ENCODE results near the gene REXO1. TPM values are rescaled to one million over a fixed set of nuclear protein-coding genes. Genes with fewer than 3 reads are reported as not detected.

Gene REXO1
- total RNA-seq, 1 experiment from 2014 or later: 25.8 TPM

DNA sequence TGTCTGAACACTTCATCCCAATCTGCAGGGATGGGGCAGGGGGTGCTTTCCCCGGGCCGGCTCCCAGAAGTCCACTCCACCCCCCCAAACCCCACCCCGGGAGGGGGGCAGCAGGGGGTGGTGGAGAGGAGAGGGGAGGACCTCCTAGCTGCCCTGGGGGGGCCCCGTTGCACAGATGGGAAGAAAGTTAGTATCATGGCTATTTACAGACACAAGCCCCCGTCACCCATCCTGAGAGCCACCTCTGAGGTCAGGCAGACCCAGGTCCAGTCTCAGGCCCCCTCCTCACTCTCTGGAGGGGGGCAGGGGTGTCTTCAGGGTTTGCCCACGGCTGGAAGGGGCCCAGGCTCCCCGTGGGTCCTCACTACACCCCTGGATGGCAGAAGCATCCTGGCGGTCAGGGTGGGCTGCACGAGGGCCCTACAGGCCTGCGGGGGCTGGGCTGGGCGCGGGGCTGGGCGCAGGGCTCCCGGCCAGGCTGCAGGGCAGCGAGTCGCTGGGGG, 5.8 kb upstream of the REXO1 start:
- no peaks in the 10 kb centered on the region for H3K9me2 ChIP-seq (ENCODE audit: insufficient read depth)
- no peak overlapping the region for H3K4me3 ChIP-seq
- H3K27me3 ChIP-seq (ENCODE audit: insufficient read depth, low read depth): no peaks in the 10 kb centered on the region
- no peak overlapping the region for H2AFZ ChIP-seq
- intact Hi-C loops (cut with micrococcal nuclease; ENCODE audit: unreplicated experiment): no loop called here
- peaks cover 11% of the 10 kb centered on the region; the same call in 1 of the 2 replicates for H3K4me1 ChIP-seq (replicated peaks; ENCODE audit: insufficient read depth)
- BruUV-seq (replicated peaks): TSS peak; percentile 22
- peaks cover 51% of the 10 kb centered on the region for H3K79me2 ChIP-seq (ENCODE audit: low read depth)
- ChIA-PET CTCF (no interaction called here), POLR2A (ENCODE audit: unreplicated experiment) (interaction anchor here (0.5 kb wide), 1 partner anchor 363 kb away, joined by 8 read pairs; the partner anchor contains the start of gene REEP6)
- no peaks in the 10 kb centered on the region for H3K36me3 ChIP-seq (ENCODE audit: low read depth)
- no peaks in the 10 kb centered on the region for H3K9me3 ChIP-seq (ENCODE audit: insufficient read depth, low read depth)
- no peak for TF ChIP-seq EZH2 (IDR thresholded peaks at IDR 0.05; ENCODE audit: low read depth)
- no peak for TF ChIP-seq CTCF (conservative IDR thresholded peaks at IDR 0.05)
- H3K27ac ChIP-seq: no peak overlapping the region
- peaks cover 32% of the 10 kb centered on the region for H4K20me1 ChIP-seq (ENCODE audit: insufficient read depth)
- H3F3A ChIP-seq (ENCODE audit: insufficient read depth, low read depth): peaks cover 19% of the 10 kb centered on the region; the same call in 1 of the 2 replicates
- no peak for DNase-seq
- no peak overlapping the region for H3K4me2 ChIP-seq

DNA sequence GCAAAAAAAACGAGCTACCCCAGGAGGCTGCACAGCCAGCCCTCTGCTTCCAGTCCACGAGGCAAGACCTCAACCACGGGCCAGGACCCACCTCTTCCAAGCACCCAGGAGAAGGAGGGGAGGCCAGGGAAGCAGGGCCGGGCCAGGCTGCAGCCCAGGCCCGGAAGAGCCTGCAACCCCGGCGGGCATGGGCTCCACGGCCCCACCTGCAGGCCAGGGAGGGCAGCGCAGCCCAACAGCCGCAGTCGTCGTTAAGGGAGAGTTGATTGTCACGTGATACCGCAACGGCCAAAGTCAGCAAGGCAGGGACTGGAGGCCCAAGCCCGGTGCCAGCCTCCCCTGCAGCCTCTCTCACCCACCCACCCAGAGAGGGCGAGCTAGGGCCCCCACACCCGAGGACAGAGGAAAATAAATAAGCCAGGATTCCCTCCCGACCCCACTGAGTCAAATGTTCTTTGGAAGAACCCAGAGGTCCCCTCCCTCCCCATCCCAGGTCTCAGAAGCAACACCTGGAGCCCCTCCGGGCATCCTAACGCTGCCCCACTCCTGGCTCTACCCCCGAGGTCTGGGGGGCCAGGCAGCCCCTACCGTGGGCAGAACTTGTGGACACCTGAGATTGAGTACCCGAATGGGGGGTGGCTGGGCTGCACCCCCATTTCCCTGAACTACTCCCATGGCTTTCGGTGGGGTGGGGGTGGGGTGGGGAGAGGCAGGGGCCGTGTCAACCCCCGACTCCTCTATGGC, 5.2 kb upstream of the REXO1 start:
- Histone ChIP-seq H3K4me2 (no peak overlapping the region), H3K9me3 (ENCODE audit: insufficient read depth, low read depth) (no peaks in the 10 kb centered on the region), H3K9me2 (ENCODE audit: insufficient read depth) (no peaks in the 10 kb centered on the region), H3K27me3 (ENCODE audit: insufficient read depth, low read depth) (no peaks in the 10 kb centered on the region), H3K4me1 (replicated peaks; ENCODE audit: insufficient read depth) (peaks cover 11% of the 10 kb centered on the region; the same call in 1 of the 2 replicates), H4K20me1 (ENCODE audit: insufficient read depth) (peaks cover 25% of the 10 kb centered on the region), H2AFZ (no peak overlapping the region), H3K79me2 (ENCODE audit: low read depth) (peaks cover 45% of the 10 kb centered on the region), H3F3A (ENCODE audit: insufficient read depth, low read depth) (peaks cover 22% of the 10 kb centered on the region; the same call in 1 of the 2 replicates), H3K36me3 (ENCODE audit: low read depth) (no peaks in the 10 kb centered on the region), H3K4me3 (no peak overlapping the region), H3K27ac (no peak overlapping the region)
- POLR2A ChIA-PET (ENCODE audit: unreplicated experiment): no interaction called here
- intact Hi-C loops (cut with micrococcal nuclease; ENCODE audit: unreplicated experiment): no loop called here
- peak; percentile 46 to 75 for DNase-seq
- CTCF ChIA-PET: interaction anchor here (0.6 kb wide), 1 partner anchor 183 kb away, joined by 3 read pairs; no protein-coding TSS in a partner anchor
- BruUV-seq (replicated peaks): no TSS peak
- TF ChIP-seq CTCF (conservative IDR thresholded peaks at IDR 0.05) (peak; percentile 79), EZH2 (IDR thresholded peaks at IDR 0.05; ENCODE audit: low read depth) (no peak)

DNA sequence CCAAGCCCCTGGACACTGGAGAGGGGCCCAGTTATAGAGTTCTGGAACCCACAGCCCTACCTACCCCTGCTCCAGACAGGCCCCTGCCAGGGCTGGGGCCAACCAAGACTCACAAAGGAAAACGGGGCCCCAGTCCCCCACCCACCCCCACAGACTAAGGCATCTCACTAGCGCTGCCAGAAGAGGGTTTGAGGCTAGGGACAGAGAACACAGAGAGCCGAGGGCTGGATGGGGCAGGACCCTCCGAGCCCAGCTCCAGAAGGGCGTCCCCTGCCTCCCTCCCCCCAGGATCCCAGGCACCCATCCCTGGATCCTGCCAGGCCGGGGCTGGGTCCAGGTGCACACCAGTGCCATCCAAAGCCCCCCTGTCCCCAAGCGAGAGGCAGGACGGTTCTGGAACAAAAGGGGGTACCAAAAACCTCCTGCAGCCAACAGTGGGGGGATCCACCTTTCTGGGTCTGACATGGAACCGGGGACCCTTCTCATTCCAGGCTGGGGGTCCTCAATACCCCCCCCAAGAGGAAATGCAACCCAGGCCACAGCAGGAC, 4.4 kb upstream of the REXO1 start:
- intact Hi-C loops (cut with micrococcal nuclease; ENCODE audit: unreplicated experiment): no loop called here
- Histone ChIP-seq H3F3A (ENCODE audit: insufficient read depth, low read depth) (peaks cover 22% of the 10 kb centered on the region; the same call in 1 of the 2 replicates), H3K4me3 (no peak overlapping the region), H3K27me3 (ENCODE audit: insufficient read depth, low read depth) (no peaks in the 10 kb centered on the region), H3K27ac (no peak overlapping the region), H3K36me3 (ENCODE audit: low read depth) (no peaks in the 10 kb centered on the region), H3K9me2 (ENCODE audit: insufficient read depth) (no peaks in the 10 kb centered on the region), H3K4me2 (no peak overlapping the region), H3K79me2 (ENCODE audit: low read depth) (peaks cover 41% of the 10 kb centered on the region), H2AFZ (no peak overlapping the region), H3K4me1 (replicated peaks; ENCODE audit: insufficient read depth) (peaks cover 11% of the 10 kb centered on the region; the same call in 1 of the 2 replicates), H3K9me3 (ENCODE audit: insufficient read depth, low read depth) (no peaks in the 10 kb centered on the region), H4K20me1 (ENCODE audit: insufficient read depth) (peaks cover 17% of the 10 kb centered on the region)
- TF ChIP-seq CTCF (conservative IDR thresholded peaks at IDR 0.05) (no peak), EZH2 (IDR thresholded peaks at IDR 0.05; ENCODE audit: low read depth) (no peak)
- BruUV-seq (replicated peaks): no TSS peak
- ChIA-PET CTCF (interaction anchor here (0.6 kb wide), 1 partner anchor 183 kb away, joined by 3 read pairs; no protein-coding TSS in a partner anchor), POLR2A (ENCODE audit: unreplicated experiment) (no interaction called here)
- no peak for DNase-seq

All from PC-9 (cell line).